Fibroblast of skin of abdomen (primary cell): ENCODE results near the gene TSEN34.
"Not testable (repeated sequence)": the region's sequence is repeated elsewhere in the genome, so short reads cannot be mapped to it uniquely, and the experiment has no call there.

ENCODE experiments used
- DNase-seq: peaks from one replicate; pipeline ENCODE4 v3.0.0-alpha.2; 2013

The TSEN34 gene

GRCh38 chr19:54240372-54241336, 49.5 kb downstream of the TSEN34 start:
- not testable (repeated sequence) for DNase-seq

GRCh38 chr19:54242234-54242633, 51.1 kb downstream of the TSEN34 start:
- DNase-seq, result not testable (repeated sequence)

- not testable (repeated sequence) for DNase-seq
These were observed 51.5 kb downstream of the TSEN34 start, which contains the start of gene LILRA6 for GRCh38 chr19:54242646-54243045. LILRA6 (minus strand) TSS chr19:54242790.

- not testable (repeated sequence) for DNase-seq
These were observed 52.7 kb downstream of the TSEN34 start for GRCh38 chr19:54243809-54244208.
